Endodermal cell (in vitro differentiated cells): ENCODE data around the gene SKIL. TPM values are rescaled to one million over a fixed set of nuclear protein-coding genes. Genes with fewer than 3 reads are reported as not detected.

Experiments used
- DNase-seq: peaks from one replicate; pipeline ENCODE4 v3.0.0-alpha.2; 2017
- H3K27ac ChIP-seq: 2 replicates; pipeline ENCODE4 v1.5.1; 2013; ENCODE audit warnings: mild to moderate bottlenecking, low read depth, low read length, moderate library complexity
- H3K27me3 ChIP-seq: 2 replicates; pipeline ENCODE4 v1.6.1; 2013; ENCODE audit warnings: mild to moderate bottlenecking, low read length, moderate library complexity; ENCODE audit not compliant: insufficient read depth, control insufficient read depth, poor library complexity, severe bottlenecking
- H3K36me3 ChIP-seq: 2 replicates; pipeline ENCODE4 v1.7.0; 2013; ENCODE audit warnings: mild to moderate bottlenecking, low read length, moderate library complexity; ENCODE audit not compliant: control insufficient read depth, insufficient read depth
- H3K4me1 ChIP-seq: one replicate; pipeline ENCODE4 v1.7.0; 2013; ENCODE audit warnings: low read length; ENCODE audit not compliant: control insufficient read depth, insufficient read depth
- H3K4me3 ChIP-seq: 2 replicates; pipeline ENCODE4 v1.5.1; 2013; ENCODE audit warnings: mild to moderate bottlenecking, low read length, moderate library complexity
- H3K9ac ChIP-seq: 2 replicates; pipeline ENCODE4 v1.6.1; 2013; ENCODE audit warnings: mild to moderate bottlenecking, low read length, moderate library complexity; ENCODE audit not compliant: poor library complexity, severe bottlenecking; ENCODE audit errors: extremely low read depth
- H3K9me3 ChIP-seq: 2 replicates; pipeline ENCODE4 v1.6.1; 2013; ENCODE audit warnings: mild to moderate bottlenecking, low read length, moderate library complexity; ENCODE audit not compliant: control insufficient read depth
- H3K27ac Mint-ChIP-seq: 2 replicates; pipeline ENCODE4 v1.8.0; 2020; ENCODE audit warnings: mixed read lengths
- H3K27me3 Mint-ChIP-seq: 2 replicates; pipeline ENCODE4 v1.8.0; 2021; ENCODE audit warnings: mild to moderate bottlenecking, mixed read lengths; ENCODE audit not compliant: insufficient read depth
- H3K36me3 Mint-ChIP-seq: 2 replicates; pipeline ENCODE4 v1.8.0; 2020; ENCODE audit warnings: low read depth, mixed read lengths
- H3K4me1 Mint-ChIP-seq: 2 replicates; pipeline ENCODE4 v1.8.0; 2020; ENCODE audit warnings: mixed read lengths
- H3K4me3 Mint-ChIP-seq: 2 replicates; pipeline ENCODE4 v1.8.0; 2020; ENCODE audit warnings: mild to moderate bottlenecking, moderate library complexity, mixed read lengths
- H3K9me3 Mint-ChIP-seq: 2 replicates; pipeline ENCODE4 v1.8.0; 2020; ENCODE audit warnings: mild to moderate bottlenecking, mixed read lengths
- WGBS, 2 experiments: methylation state at CpG; one replicate each; pipeline versions ENCODE4 v1.1.5 to v1.1.7; 2013; ENCODE audit warnings: missing lambda C conversion rate in 2 of 2, mixed read lengths in 1 of 2; ENCODE audit not compliant: insufficient coverage in 1 of 2, insufficient read length in 1 of 2; 5-methylcytosine and 5-hydroxymethylcytosine counted together
- long read RNA-seq, 4 experiments: library from polyadenylated mRNA in 2 of 4; library from RNA in 1 of 4; library from capped mRNA in 1 of 4; stranded (forward) in 3 of 4; unstranded in 1 of 4; transcript quantifications; one replicate each; pipeline ENCODE4 v2.0.0, GENCODE V29; 2020 to 2021; ENCODE audit warnings: inconsistent platforms in 1 of 4
- polyA plus RNA-seq, 2 experiments: library from polyadenylated mRNA; stranded (reverse); fragments of 50-300 nt; gene quantifications; one replicate each; pipeline ENCODE4 v1.2.3, GENCODE V29; 2013
- total RNA-seq, 2 donors: library from RNA; stranded (reverse); fragmentation: NEBNext Ultra II Directional in 1 of 2; extraction: Animal tissue kit (Norgen Biotek cat#: 25700) in 1 of 2; gene quantifications; 2 replicates in 1 of 2; 3 replicates in 1 of 2; pipeline ENCODE4 v1.2.1, GENCODE V29; 2021
- TF ChIP-seq, protein P1 (sequence below): fragments of 200-600 bp; sonication (generic); conservative IDR thresholded peaks from 2 replicates; pipeline ENCODE4 v1.5.0; 2021; ENCODE audit warnings: antibody characterized with exemption, mild to moderate bottlenecking

SKIL gene, protein sequence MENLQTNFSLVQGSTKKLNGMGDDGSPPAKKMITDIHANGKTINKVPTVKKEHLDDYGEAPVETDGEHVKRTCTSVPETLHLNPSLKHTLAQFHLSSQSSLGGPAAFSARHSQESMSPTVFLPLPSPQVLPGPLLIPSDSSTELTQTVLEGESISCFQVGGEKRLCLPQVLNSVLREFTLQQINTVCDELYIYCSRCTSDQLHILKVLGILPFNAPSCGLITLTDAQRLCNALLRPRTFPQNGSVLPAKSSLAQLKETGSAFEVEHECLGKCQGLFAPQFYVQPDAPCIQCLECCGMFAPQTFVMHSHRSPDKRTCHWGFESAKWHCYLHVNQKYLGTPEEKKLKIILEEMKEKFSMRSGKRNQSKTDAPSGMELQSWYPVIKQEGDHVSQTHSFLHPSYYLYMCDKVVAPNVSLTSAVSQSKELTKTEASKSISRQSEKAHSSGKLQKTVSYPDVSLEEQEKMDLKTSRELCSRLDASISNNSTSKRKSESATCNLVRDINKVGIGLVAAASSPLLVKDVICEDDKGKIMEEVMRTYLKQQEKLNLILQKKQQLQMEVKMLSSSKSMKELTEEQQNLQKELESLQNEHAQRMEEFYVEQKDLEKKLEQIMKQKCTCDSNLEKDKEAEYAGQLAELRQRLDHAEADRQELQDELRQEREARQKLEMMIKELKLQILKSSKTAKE
- 100 to 1,000 TPM; 147 to 174 TPM for total RNA-seq
- polyA plus RNA-seq (2013, experiment 1 of 2) = 66.6 TPM
- 78.0 TPM for polyA plus RNA-seq (2013, experiment 2 of 2)
- long read RNA-seq, experiment 1, full-length matches to known transcripts = 3 of 27 reads
- long read RNA-seq, experiment 1, partial matches to known transcripts = 2 of 27 reads
- long read RNA-seq, experiment 1, other reads (novel, unspliced or antisense) = 22 of 27 reads
- long read RNA-seq, experiment 2, full-length matches to known transcripts = 29 of 53 reads
- long read RNA-seq, experiment 2, partial matches to known transcripts = 5 of 53 reads
- long read RNA-seq, experiment 2, other reads (novel, unspliced or antisense) = 19 of 53 reads
- long read RNA-seq, experiment 3, full-length matches to known transcripts = 51 of 96 reads
- long read RNA-seq, experiment 3, partial matches to known transcripts = 30 of 96 reads
- long read RNA-seq, experiment 3, other reads (novel, unspliced or antisense) = 15 of 96 reads
- long read RNA-seq, experiment 4, full-length matches to known transcripts = 2 of 9 reads
- long read RNA-seq, experiment 4, partial matches to known transcripts = 0 of 9 reads
- long read RNA-seq, experiment 4, other reads (novel, unspliced or antisense) = 7 of 9 reads

DNA sequence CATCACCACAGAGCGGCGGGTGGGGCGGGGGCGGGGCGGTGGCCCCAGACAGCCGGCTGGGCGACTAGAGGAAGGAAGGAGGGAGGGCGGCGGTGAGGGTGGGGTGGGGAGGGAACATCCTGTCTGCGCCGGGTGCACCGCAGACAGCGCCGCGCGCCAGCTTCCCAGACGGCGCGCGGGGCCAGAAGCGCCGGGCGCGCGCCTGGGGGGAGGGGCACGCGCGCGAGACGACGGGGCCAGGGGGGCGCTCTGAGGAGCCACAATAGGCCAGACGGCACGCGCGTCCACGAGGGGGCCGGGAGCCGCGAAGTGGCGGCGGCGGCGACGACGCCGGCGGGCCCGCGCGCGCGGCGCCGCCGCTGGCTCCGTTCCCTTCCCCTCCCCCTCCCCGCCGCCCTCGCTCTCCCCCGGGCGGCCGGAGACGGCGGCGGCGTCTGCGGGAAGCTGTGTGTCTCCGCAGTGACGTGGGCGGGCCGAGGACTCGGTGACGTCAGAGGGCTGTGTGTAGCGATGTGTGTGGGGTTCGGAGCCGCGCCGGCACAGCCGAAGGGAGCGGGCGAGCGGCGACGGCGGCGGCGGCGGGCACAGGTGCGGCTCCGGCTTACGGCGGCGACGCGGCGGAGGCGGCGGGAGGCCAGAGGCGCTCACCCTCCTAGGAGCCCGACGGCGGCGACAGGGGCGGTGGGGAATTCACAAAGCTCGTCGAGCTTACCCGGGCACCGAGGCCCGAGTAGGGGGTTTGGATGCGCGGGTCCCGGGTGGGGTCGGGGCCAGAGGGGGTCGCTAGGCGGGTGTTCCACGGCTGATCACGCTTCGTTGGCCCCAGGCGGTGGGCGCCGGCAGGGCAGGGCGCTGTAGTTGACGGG lies at the start of gene SKIL:
Gene SKIL, plus strand, starts transcription at position 540 of the 866 bp plus-strand sequence. CDS start 2,617 bp downstream, outside the sequence.
- WGBS, 2 experiments = 0% methylated on average over 116 of the region's 124 CpGs; no CpG with 5 or more reads in 1 of the 2 experiments
- Histone ChIP-seq H3K9ac (peak within 1 kb of the TSS; percentile 93), H3K4me3 (peak within 1 kb of the TSS; percentile 94), H3K4me1 (no peaks in the 10 kb centered on the region), H3K27ac (peak within 1 kb of the TSS; percentile 99), H3K36me3 (peaks cover 28% of the 10 kb centered on the region), H3K9me3 (no peaks in the 10 kb centered on the region), H3K27me3 (no peaks in the 10 kb centered on the region)
- peak; percentile 98 for DNase-seq
- H3K4me1 Mint-ChIP-seq = peaks cover 40% of the 10 kb centered on the region
- H3K4me3 Mint-ChIP-seq = peak within 1 kb of the TSS; percentile 90
- peaks cover 2% of the 10 kb centered on the region for H3K9me3 Mint-ChIP-seq
- H3K36me3 Mint-ChIP-seq = peaks cover 32% of the 10 kb centered on the region
- no peaks in the 10 kb centered on the region for H3K27me3 Mint-ChIP-seq
- peak within 1 kb of the TSS; percentile 99 for H3K27ac Mint-ChIP-seq
- TF ChIP-seq, protein P1, sequence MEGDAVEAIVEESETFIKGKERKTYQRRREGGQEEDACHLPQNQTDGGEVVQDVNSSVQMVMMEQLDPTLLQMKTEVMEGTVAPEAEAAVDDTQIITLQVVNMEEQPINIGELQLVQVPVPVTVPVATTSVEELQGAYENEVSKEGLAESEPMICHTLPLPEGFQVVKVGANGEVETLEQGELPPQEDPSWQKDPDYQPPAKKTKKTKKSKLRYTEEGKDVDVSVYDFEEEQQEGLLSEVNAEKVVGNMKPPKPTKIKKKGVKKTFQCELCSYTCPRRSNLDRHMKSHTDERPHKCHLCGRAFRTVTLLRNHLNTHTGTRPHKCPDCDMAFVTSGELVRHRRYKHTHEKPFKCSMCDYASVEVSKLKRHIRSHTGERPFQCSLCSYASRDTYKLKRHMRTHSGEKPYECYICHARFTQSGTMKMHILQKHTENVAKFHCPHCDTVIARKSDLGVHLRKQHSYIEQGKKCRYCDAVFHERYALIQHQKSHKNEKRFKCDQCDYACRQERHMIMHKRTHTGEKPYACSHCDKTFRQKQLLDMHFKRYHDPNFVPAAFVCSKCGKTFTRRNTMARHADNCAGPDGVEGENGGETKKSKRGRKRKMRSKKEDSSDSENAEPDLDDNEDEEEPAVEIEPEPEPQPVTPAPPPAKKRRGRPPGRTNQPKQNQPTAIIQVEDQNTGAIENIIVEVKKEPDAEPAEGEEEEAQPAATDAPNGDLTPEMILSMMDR = peak; percentile 38

DNA sequence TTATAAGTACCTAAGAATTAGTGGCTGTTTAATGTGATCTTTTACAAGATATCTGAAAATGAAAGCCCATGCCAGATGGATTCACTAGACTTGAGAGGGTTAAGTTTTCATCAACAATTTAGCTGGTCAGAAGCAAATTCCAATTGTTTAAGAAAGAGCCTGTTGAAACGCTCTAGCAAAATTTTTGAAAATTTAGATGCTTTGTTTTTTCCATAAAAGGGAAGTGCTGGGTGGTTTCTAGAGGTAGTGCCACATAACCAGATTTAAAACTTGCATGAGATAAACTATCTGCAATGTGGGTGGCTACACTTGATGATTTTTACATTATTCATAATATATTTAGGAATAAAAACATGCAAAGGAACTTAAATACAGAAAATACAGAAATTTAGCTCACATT lies 48.5 kb upstream of the SKIL start:
- no peak overlapping the region for H3K4me3 ChIP-seq
- no peaks in the 10 kb centered on the region for H3K27me3 ChIP-seq
- H3K9me3 ChIP-seq = no peaks in the 10 kb centered on the region
- no peaks in the 10 kb centered on the region for H3K4me1 ChIP-seq
- Mint-ChIP-seq H3K36me3 (peaks cover 4% of the 10 kb centered on the region), H3K9me3 (no peaks in the 10 kb centered on the region), H3K27ac (no peak overlapping the region), H3K27me3 (no peaks in the 10 kb centered on the region), H3K4me1 (peaks cover 7% of the 10 kb centered on the region), H3K4me3 (no peak overlapping the region)
- no peak overlapping the region for H3K27ac ChIP-seq
- DNase-seq = no peak
- no peak overlapping the region for H3K9ac ChIP-seq
- TF ChIP-seq, protein P1 = no peak
- peaks cover 19% of the 10 kb centered on the region for H3K36me3 ChIP-seq
- WGBS, 2 experiments = 71 to 92% methylated on average over 1 of the region's 1 CpG
